Fibroblast of mammary gland (primary cell): ENCODE results near the gene JMJD1C.
"Not testable (repeated sequence)": the region's sequence is repeated elsewhere in the genome, so short reads cannot be mapped to it uniquely, and the experiment has no call there.

Experiments used
- DNase-seq: peaks from one replicate; pipeline ENCODE4 v3.0.0-alpha.2; 2010; ENCODE audit warnings: low read depth
- H3K4me3 ChIP-seq: 2 replicates; pipeline ENCODE4 v1.5.1; 2011; ENCODE audit warnings: low read depth, mild to moderate bottlenecking, low read length, moderate library complexity; ENCODE audit not compliant: control insufficient read depth
- TF ChIP-seq, protein P1 (sequence below): conservative IDR thresholded peaks from 2 replicates; pipeline ENCODE4 v1.5.1; 2011; ENCODE audit warnings: low read depth, low read length, inconsistent platforms; ENCODE audit not compliant: control insufficient read depth, insufficient read depth

JMJD1C gene

DNA sequence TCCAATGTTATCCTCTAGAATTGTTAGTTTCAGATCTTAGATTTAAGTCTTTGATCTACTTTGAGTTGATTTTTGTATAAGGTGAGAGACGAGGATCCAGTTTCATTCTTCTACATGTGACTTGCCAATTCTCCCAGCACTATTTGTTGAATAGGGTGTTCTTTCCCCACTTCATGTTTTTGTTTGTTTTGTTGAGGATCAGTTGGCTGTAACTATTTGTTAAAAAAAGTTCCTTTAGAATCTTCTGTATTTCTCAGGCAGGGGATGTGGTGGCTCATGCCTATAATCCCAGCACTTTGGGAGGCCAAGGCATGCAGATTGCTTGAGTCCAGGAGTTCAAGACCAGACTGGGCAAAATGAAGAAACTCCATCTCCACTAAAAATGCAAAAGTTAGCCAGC is 151.8 kb downstream of the JMJD1C start:
- no peak for DNase-seq
- TF ChIP-seq, protein P1, sequence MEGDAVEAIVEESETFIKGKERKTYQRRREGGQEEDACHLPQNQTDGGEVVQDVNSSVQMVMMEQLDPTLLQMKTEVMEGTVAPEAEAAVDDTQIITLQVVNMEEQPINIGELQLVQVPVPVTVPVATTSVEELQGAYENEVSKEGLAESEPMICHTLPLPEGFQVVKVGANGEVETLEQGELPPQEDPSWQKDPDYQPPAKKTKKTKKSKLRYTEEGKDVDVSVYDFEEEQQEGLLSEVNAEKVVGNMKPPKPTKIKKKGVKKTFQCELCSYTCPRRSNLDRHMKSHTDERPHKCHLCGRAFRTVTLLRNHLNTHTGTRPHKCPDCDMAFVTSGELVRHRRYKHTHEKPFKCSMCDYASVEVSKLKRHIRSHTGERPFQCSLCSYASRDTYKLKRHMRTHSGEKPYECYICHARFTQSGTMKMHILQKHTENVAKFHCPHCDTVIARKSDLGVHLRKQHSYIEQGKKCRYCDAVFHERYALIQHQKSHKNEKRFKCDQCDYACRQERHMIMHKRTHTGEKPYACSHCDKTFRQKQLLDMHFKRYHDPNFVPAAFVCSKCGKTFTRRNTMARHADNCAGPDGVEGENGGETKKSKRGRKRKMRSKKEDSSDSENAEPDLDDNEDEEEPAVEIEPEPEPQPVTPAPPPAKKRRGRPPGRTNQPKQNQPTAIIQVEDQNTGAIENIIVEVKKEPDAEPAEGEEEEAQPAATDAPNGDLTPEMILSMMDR: no peak
- no peak overlapping the region for H3K4me3 ChIP-seq

DNA sequence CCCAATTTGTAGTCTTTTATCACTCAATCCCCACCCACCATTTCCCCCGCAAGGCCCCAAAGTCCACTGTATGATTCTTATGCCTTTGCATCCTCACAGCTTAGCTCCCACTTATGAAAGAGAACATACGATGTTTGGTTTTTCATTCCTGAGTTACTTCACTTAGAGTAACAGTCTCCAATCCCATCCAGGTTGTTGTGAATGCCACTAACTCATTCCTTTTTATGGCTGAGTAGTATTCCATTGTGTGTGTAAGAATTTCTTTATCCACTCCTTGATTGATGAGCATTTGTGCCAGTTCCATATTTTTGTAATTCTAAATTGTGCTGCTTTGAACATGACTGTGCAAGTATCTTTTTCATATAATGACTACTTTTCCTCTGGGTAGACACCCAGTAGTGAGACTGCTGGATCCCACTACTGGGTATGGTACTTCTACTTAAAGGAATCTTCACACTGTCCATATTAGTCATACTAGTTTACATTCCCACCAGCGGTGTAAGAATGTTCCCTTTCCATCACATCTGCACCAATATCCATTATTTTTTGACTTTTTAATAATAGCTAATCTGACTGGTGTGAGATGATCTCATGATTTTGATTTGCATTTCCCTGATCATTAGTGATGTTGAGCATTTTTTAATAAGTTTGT is 152.6 kb downstream of the JMJD1C start:
- DNase-seq: no peak
- TF ChIP-seq, protein P1: no peak
- no peak overlapping the region for H3K4me3 ChIP-seq

DNA sequence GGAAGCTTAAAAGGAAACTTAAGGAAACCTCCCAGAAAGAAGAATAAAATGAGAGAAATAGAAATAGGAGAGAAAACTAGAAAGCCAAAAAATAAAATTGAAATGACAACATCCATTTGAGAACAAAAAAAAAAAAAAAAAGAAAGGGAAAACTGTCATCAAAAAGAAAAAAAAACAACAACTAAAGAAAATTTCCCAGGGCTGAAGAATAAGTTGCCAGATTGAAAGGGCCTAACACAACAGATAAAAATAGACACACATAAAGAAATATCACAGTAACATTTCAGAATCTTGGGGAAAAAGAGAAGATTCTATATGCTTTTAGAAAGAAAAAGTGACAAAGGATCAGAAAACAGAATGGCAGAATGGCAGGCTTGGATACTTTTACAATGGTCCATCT is 157.1 kb downstream of the JMJD1C start:
- no peak overlapping the region for H3K4me3 ChIP-seq
- DNase-seq: no peak
- TF ChIP-seq, protein P1: no peak

DNA sequence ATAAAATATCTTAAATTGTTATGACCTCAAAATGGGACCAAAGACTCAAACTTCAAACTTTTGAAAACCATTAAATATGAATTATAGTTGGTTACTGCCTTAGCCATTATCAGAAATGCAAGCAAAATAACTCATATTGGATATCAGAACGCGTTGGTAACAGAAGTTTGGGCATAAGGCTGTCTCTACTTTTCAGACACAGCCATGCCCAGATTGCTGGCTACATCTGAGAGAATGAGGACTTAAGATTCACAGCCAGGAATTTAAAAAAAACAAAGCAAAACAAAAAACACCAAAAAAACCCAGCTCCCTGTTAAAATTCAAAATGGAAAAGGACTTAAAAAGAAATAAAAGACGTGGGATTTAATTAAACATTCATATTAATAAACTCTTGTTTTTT is 161.6 kb downstream of the JMJD1C start:
- TF ChIP-seq, protein P1: no peak
- no peak overlapping the region for H3K4me3 ChIP-seq
- no peak for DNase-seq

DNA sequence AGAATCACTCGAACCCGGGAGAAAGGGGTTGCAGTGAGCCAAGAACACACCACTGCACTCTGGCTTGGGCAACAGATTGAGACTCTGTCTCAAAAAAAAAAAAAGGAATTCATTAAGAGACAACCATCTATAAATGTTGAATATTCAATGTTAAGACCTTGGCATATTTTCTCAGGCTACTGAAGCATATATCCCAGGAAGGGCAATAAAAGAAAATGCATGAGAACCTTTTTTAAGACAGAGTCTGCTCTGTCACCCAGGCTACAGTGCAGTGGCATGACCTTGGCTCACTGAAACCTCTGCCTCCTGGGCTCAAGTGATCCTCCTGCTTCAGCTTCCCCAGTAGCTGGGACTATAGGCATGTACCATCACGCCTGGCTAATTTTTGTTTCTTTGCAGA is 165.0 kb downstream of the JMJD1C start:
- TF ChIP-seq, protein P1: no peak
- no peak for DNase-seq
- H3K4me3 ChIP-seq: no peak overlapping the region

DNA sequence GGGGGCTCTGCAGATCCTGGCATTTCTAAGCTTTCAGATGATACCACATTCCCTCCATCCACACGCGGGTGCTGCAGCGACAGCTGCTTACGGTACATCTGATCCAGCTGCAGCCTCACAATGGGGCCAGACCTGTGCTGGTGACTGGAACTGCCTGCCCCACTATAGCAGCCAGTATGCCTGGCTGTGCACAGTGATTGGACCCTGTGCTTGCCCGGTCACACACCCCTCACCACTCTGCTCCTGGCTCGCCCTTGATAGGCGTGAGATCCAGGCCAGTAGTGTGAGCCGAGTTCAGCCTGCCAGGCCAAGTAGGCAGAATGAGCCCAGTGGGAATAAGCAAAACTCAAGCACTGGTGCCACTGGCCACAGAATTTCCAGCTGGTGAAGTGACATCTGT is 167.8 kb downstream of the JMJD1C start:
- no peak for DNase-seq
- TF ChIP-seq, protein P1: no peak
- H3K4me3 ChIP-seq: no peak overlapping the region

DNA sequence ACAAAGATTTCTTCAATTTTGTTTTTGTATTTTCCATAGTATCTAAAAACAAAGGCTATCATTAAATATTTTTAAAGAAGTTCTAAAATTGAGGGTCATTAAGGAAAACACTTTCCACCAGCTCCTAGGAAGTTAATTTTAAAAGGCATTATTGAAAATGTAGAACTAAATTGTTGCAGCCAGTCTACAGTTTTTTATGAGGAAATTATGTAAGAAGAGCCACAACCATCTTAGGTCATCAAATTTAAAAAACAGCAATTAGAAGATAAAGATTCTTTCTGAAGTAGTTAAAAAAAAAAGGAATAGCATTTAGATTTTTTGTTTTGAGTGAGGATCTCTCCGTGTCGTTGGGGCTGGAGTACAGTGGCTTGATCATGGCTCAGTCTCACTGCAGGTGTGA is 171.0 kb downstream of the JMJD1C start:
- TF ChIP-seq, protein P1: no peak
- no peak overlapping the region for H3K4me3 ChIP-seq
- no peak for DNase-seq

DNA sequence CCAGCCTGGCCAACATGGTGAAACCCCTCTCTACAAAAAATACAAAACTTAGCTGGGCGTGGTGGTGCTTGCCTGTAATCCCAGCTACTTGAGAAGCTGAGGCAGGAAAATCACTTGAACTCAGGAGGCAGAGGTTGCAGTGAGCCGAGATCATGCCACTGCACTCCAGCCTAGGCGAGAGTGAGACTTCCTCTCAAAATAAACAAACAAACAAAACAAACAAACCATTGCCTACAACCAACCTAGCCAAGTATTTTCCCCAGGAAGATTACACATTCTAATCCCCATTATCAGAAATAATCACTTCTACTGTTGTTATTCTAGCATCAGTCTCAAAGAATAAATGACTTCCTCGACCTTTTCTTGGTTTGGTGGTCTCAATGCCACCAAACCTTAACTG is 172.9 kb downstream of the JMJD1C start:
- DNase-seq, H3K4me3 ChIP-seq: not testable (repeated sequence)
